Measurements from ENCODE around the gene CTCF.

The CTCF gene

GRCh38 chr16:67546091-67546501, 16.2 kb upstream of the CTCF start:
- TF ChIP-seq, protein P1, sequence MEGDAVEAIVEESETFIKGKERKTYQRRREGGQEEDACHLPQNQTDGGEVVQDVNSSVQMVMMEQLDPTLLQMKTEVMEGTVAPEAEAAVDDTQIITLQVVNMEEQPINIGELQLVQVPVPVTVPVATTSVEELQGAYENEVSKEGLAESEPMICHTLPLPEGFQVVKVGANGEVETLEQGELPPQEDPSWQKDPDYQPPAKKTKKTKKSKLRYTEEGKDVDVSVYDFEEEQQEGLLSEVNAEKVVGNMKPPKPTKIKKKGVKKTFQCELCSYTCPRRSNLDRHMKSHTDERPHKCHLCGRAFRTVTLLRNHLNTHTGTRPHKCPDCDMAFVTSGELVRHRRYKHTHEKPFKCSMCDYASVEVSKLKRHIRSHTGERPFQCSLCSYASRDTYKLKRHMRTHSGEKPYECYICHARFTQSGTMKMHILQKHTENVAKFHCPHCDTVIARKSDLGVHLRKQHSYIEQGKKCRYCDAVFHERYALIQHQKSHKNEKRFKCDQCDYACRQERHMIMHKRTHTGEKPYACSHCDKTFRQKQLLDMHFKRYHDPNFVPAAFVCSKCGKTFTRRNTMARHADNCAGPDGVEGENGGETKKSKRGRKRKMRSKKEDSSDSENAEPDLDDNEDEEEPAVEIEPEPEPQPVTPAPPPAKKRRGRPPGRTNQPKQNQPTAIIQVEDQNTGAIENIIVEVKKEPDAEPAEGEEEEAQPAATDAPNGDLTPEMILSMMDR (IDR thresholded peaks at IDR 0.05; ENCODE audit: control extremely low read depth, extremely low read depth, low read depth, missing control alignments): no peak
- no peak for DNase-seq (ENCODE audit: extremely low spot score)
- POLR2A ChIA-PET: no interaction called here
- CTCF ChIA-PET: interaction anchor here (0.8 to 6.4 kb wide), 12 partner anchors 9 to 121 kb away, joined by 3 to 206 read pairs (median 40); partner anchors contain the start of genes ACD, C16orf86, CARMIL2 and CTCF

DNA sequence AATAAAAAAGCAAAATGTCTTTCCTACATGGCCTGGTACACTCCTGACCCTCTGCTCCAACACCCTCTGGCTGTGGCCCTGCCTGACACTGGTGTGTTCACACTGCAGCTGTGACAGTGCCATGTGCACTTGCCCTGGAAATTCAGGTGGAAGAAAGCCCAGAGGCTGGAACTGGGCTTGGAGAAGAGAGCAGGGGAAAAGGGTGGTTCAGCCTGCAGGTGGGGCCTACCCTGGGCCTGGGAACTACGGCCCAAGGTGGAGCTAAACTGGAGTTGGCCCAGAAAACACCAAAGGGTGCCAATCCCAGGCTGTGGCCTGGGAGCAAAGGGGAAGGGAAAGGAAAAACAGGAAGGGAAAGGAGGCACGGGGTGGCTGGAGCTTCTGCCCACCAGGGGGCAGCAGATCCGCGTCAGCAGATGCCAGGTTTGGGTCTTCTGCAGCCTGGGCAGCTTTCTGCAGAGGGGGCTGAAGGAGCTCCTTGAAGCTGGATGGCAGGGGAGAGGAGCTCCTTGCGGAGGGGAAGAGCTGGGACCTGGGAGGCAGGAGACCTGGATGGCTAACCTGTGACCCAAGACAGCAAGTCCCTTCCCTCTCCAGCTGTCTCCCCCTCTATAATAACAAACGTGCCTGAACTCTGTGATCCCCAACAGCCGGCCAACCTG, 15.4 kb upstream of the CTCF start:
- POLR2A ChIA-PET: interaction anchor here (0.6 to 2.4 kb wide), 6 partner anchors 9 to 98 kb away, joined by 3 to 9 read pairs (median 4); partner anchors contain the start of genes ATP6V0D1, CARMIL2 and CTCF
- peak; percentile 80 for DNase-seq (ENCODE audit: extremely low spot score)
- CTCF ChIA-PET: interaction anchor here (1.0 to 6.4 kb wide), 43 partner anchors 10 to 538 kb away, joined by 3 to 206 read pairs (median 6); partner anchors contain the start of genes ACD, C16orf86, CARMIL2 and CTCF

DNA sequence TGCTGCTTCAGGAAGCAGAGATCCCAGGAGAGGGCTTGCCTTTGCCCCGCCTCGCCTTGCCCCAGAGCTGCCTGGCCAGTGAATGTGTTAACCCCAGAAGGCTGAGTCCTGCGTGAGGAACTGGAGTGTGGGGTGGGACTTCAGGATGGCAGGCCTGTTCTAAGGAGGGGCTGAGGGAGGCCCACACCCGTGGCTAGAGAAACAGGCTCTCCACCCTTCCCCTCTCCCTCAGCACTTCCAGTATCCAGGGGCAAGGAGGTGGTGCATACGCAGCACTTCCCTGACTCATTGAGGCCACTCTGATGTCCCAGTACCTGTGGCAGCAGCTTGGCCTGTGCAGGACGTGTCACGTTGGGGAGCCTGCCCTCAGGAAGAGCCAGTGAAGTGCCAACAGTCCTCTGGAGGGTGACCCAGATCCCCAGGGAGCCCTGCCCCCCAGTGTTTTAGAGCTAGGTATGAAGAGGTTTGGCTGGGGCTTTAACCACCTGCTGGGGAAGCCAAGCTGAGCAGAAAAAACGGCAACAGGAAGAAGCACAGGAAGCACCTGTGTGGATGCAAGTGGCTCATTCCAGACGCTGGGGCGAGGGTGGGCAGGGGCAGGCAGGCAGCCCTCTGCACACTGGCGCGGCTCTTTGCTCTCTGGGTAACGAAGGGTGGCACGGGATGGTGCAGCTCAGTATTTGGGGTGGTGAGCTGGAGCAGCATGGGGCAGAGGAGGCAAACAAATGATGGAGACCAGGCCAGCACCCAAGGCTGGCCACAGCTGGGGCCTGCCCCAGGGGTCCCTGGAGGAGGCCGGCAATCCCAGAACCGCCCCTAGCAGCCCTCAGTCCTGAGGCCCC, 14.7 kb upstream of the CTCF start:
- DNase-seq (ENCODE audit: extremely low spot score): peak; percentile 46
- ChIA-PET CTCF (interaction anchor here (0.7 to 6.4 kb wide), 47 partner anchors 10 to 537 kb away, joined by 3 to 206 read pairs (median 5); partner anchors contain the start of genes ACD, AGRP, C16orf86 and CARMIL2), POLR2A (interaction anchor here (0.6 to 2.4 kb wide), 6 partner anchors 8 to 493 kb away, joined by 3 to 9 read pairs (median 4); partner anchors contain the start of genes ATP6V0D1, CARMIL2 and CTCF)
- TF ChIP-seq, protein P1 (IDR thresholded peaks at IDR 0.05; ENCODE audit: control extremely low read depth, extremely low read depth, low read depth, missing control alignments): no peak

More for the DNA sequence above, 15.4 kb upstream of the CTCF start:
- TF ChIP-seq, protein P1 (IDR thresholded peaks at IDR 0.05; ENCODE audit: control extremely low read depth, extremely low read depth, low read depth, missing control alignments): peak; percentile 96

DNA sequence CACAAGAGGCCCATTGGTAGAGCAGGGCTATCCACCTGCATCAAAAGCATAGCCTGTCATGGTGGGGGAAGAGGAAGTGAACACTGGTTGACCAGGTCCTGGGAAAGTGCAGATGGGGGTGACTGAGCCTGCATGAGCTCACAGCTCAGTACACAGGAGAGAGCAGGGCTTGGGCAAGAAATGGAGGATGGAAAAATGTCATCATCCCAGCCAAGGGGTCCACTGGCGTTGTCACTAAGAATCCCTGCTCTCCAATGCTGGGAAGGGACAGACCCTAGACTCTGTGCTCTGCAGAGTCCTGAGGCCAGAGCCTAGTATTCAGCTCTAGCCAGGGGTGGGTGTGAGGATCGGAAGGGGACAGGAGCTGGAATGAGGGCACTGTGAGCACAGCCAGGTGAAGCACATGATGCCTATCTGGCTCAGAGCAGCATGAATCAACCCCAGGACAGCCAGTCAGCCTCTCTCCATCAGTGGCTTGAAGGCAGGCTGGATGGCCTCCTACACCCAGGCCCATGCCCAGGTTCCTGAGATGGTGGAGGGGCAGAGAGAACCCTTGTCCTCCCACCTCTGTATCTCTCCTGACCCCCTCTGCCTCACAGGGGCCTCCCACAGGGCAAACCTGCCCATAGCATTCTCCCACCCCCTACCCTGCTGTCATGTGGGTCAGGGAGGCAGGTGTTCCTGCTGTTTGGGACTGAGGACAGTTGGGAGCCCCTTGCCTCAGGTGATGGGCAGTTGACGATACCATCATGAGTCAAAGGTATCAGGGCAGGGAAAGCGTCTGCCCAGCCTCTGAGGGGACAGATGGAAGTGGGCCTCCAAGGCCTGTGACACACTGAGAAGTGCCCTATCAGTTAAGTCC, 13.8 kb upstream of the CTCF start:
- POLR2A ChIA-PET: interaction anchor here (1.1 to 2.4 kb wide), 3 partner anchors 14 to 96 kb away, joined by 3 to 9 read pairs (median 7); partner anchors contain the start of genes CARMIL2 and CTCF
- CTCF ChIA-PET: interaction anchor here (0.7 to 6.4 kb wide), 20 partner anchors 11 to 392 kb away, joined by 3 to 206 read pairs (median 14); partner anchors contain the start of genes ACD, AGRP, C16orf86 and CARMIL2
- TF ChIP-seq, protein P1 (IDR thresholded peaks at IDR 0.05; ENCODE audit: control extremely low read depth, extremely low read depth, low read depth, missing control alignments): no peak
- peak; percentile 71 for DNase-seq (ENCODE audit: extremely low spot score)

DNA sequence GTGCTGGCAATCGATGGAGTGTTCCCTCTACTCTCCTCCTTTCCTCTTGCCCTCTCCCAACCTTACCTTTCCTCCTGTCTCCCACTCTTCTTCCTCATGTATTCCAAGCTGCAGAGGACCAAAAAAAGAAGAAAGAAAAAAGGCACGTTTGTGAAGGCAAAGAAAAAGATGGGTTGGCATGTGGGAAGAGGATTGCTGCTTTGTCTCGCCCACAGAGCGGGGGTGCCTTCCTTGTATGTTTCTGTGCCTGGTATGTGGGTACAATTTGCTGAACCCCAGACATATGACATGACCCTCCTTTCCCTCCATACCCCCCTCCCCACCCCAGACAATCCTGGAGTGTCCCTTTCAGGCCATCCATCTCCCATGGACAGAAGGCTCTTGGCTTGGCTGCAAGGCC, 13.1 kb upstream of the CTCF start:
- TF ChIP-seq, protein P1 (IDR thresholded peaks at IDR 0.05; ENCODE audit: control extremely low read depth, extremely low read depth, low read depth, missing control alignments): no peak
- CTCF ChIA-PET: interaction anchor here (1.1 to 10.8 kb wide), 4 partner anchors 9 to 95 kb away, joined by 3 to 74 read pairs (median 24); partner anchors contain the start of gene CTCF
- POLR2A ChIA-PET: no interaction called here

More for the DNA sequence above, 13.1 kb upstream of the CTCF start:
- no peak for DNase-seq (ENCODE audit: extremely low spot score)
